Activated naive CD8-positive, alpha-beta T cell treated with anti-CD3 and anti-CD28 coated beads, Interleukin-2, amount 10 ng/mL, durations not matched to agents 7 days and 5 days (primary cell): ENCODE measurements around the gene FNDC5. TPM values are rescaled to one million over a fixed set of nuclear protein-coding genes. Genes with fewer than 3 reads are reported as not detected.

Experiments
- ATAC-seq: fragments of 150-1000 bp; cut with Tn5 transposase; one replicate; pipeline ENCODE4 v1.10.0; 2021; ENCODE audit warnings: low read depth, moderate library complexity
- POLR2A ChIA-PET: fragments of 350-600 bp; sonication (Branson Sonifier 250); formaldehyde crosslinking; loops from one replicate; lab custom pipeline; 2021; ENCODE audit warnings: antibody characterized with exemption; lab: Charles Lee
- DNase-seq: peaks from one replicate; pipeline ENCODE4 v3.0.0; 2021
- H3K27ac Mint-ChIP-seq: one replicate; pipeline ENCODE4 v1.8.0; 2022; ENCODE audit warnings: mild to moderate bottlenecking, mixed read lengths
- H3K27me3 Mint-ChIP-seq: one replicate; pipeline ENCODE4 v1.8.0; 2022; ENCODE audit warnings: mild to moderate bottlenecking, moderate library complexity, mixed read lengths
- H3K36me3 Mint-ChIP-seq: one replicate; pipeline ENCODE4 v1.8.0; 2021; ENCODE audit warnings: mild to moderate bottlenecking, mixed read lengths
- H3K4me1 Mint-ChIP-seq: one replicate; pipeline ENCODE4 v1.8.0; 2021; ENCODE audit warnings: mixed read lengths
- H3K4me3 Mint-ChIP-seq: one replicate; pipeline ENCODE4 v1.8.0; 2022; ENCODE audit warnings: mild to moderate bottlenecking, moderate library complexity, mixed read lengths
- H3K9me3 Mint-ChIP-seq: one replicate; pipeline ENCODE4 v1.8.0; 2021; ENCODE audit warnings: mixed read lengths
- total RNA-seq, 2 experiments: library from RNA; stranded (reverse); gene quantifications; one replicate each; pipeline ENCODE4 v1.2.3, GENCODE V29; 2021

FNDC5 gene
- total RNA-seq, 2 experiments from 2014 or later, result not detected

DNA sequence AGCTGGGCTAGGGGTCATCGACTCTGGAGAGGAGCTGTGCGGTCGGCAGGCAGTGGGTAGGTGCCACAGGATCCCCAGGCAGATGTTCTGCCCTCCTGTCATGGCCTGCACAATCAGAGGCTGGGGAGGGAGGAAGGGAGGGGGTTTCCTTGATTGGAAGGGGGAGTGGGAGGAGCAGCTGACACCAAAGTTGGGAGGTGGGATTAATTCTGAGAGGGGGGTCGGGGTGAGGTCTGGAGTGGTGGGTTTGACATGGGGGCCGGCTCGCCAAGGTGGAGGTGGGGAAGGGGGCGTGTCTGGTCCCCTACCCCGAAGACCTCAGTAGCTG, 14.9 kb upstream of the FNDC5 start:
- DNase-seq (no peak), ATAC-seq (no peak)
- no peak overlapping the region for H3K4me3 Mint-ChIP-seq
- POLR2A ChIA-PET, result no interaction called here
- H3K36me3 Mint-ChIP-seq, result no peaks in the 10 kb centered on the region
- peaks cover 68% of the 10 kb centered on the region for H3K27me3 Mint-ChIP-seq
- no peak overlapping the region for H3K27ac Mint-ChIP-seq
- no peaks in the 10 kb centered on the region for H3K4me1 Mint-ChIP-seq
- H3K9me3 Mint-ChIP-seq, result no peaks in the 10 kb centered on the region

DNA sequence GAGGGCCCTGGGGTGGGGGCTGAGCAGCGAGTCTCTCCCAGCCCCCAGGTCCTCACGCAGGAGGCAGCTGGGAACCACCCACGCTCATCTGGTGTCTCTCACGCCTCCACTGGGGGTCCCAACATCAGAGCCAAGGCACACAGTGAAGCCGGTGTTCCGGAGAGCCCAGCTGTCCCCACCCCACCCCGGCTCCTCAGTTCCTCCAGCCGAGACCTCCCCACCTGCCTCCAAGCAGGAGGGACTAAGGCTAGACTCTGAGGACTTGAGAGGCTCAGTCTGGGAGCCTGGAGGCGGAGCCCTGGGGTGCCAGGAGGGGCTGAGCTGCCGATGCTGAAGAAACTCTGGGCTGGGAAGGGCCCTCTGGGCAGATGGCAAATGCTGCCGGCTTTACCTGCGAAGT, 14.0 kb upstream of the FNDC5 start:
- ATAC-seq (no peak), DNase-seq (no peak)
- Mint-ChIP-seq H3K9me3 (no peaks in the 10 kb centered on the region), H3K4me3 (no peak overlapping the region), H3K27ac (no peak overlapping the region), H3K27me3 (peaks cover 65% of the 10 kb centered on the region), H3K4me1 (no peaks in the 10 kb centered on the region), H3K36me3 (no peaks in the 10 kb centered on the region)
- POLR2A ChIA-PET, result no interaction called here

GRCh38 chr1:32884032-32884372, 13.3 kb upstream of the FNDC5 start:
- ATAC-seq, result no peak
- no peak overlapping the region for H3K4me3 Mint-ChIP-seq
- POLR2A ChIA-PET, result no interaction called here
- H3K27me3 Mint-ChIP-seq, result peaks cover 59% of the 10 kb centered on the region
- H3K27ac Mint-ChIP-seq, result no peak overlapping the region
- H3K4me1 Mint-ChIP-seq, result no peaks in the 10 kb centered on the region
- H3K36me3 Mint-ChIP-seq, result no peaks in the 10 kb centered on the region
- H3K9me3 Mint-ChIP-seq, result no peaks in the 10 kb centered on the region
- DNase-seq, result no peak

- ATAC-seq (no peak), DNase-seq (no peak)
- H3K36me3 Mint-ChIP-seq, result no peaks in the 10 kb centered on the region
- H3K27me3 Mint-ChIP-seq, result peaks cover 58% of the 10 kb centered on the region
- no peak overlapping the region for H3K27ac Mint-ChIP-seq
- H3K4me1 Mint-ChIP-seq, result no peaks in the 10 kb centered on the region
- POLR2A ChIA-PET, result no interaction called here
- H3K4me3 Mint-ChIP-seq, result no peak overlapping the region
- H3K9me3 Mint-ChIP-seq, result no peaks in the 10 kb centered on the region
Measured at GRCh38 chr1:32883338-32884031, 12.8 kb upstream of the FNDC5 start.

DNA sequence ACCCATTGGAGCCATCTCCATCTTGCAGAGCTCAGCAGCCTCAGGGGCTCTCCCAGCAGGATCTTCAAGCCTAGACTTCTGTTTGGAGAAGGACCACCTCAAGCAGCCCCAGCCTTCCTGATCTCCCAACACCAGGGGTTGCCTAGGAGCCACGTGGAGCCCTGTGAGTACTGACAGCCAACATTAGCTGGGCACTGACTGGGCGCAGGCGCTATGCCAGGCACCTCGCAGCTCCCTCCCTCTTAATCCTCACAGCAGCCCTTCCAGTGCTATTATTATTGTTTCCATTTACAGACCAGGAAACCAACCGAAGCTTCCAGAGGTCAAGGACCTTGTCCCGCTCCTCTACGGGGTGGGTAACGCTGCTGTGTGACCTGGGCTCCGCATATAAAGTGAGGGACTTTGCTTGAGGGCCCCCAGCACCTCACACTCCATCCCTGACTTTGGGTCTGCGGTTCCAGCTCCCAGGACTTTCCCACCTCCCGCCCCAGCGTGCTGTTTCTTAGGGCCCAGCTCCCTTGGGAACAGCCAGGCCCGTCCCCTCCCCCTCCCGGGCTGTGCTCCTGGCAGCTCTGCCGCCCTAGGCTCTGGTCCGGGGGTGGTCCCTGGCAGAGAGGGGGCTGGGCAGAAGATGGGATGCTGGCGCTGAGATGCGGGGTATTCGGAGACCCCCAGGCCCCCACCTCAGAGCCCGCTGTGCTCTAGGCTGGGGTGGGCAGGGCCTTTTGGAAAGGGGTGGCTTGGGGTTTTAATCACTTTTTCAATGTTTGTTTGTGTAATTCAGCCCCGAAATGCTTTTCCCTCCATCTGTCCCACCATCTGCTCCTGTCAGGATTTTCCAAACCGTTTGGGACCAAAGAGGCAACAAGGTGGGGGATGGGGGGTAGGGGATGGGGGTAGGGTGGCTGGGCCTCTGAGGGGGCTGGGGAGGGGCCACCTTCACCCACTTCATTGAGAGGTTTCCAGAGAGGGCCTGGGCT, 11.4 kb upstream of the FNDC5 start:
- Mint-ChIP-seq H3K4me3 (no peak overlapping the region), H3K27me3 (peaks cover 52% of the 10 kb centered on the region), H3K4me1 (no peaks in the 10 kb centered on the region), H3K36me3 (no peaks in the 10 kb centered on the region), H3K9me3 (no peaks in the 10 kb centered on the region), H3K27ac (no peak overlapping the region)
- POLR2A ChIA-PET, result no interaction called here
- ATAC-seq, result no peak
- no peak for DNase-seq

DNA sequence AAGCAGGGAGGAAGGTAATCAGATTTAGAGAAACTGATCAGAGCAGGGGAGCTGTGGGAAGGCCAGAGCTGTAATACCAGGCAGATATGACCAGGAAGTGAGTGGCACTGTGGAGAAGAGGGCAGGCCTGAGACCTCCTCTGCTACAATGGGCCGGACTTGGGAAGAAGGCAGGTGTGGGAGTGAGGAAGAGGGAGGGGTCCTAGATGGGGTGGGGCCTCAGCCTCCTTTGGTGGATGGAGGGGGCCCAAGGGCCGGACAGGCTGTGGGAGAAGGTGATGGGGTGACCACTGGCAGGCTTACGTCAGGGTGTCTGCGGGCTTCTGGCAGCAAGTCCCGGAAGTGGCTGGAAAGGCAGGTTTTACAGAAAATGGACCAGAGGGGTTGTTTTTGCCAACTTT, 10.6 kb upstream of the FNDC5 start:
- ATAC-seq (no peak), DNase-seq (no peak)
- Mint-ChIP-seq H3K27me3 (peaks cover 47% of the 10 kb centered on the region), H3K4me1 (no peaks in the 10 kb centered on the region), H3K36me3 (no peaks in the 10 kb centered on the region), H3K4me3 (no peak overlapping the region), H3K27ac (no peak overlapping the region), H3K9me3 (no peaks in the 10 kb centered on the region)
- POLR2A ChIA-PET, result no interaction called here

GRCh38 chr1:32878637-32879041, 7.9 kb upstream of the FNDC5 start:
- ATAC-seq (no peak), DNase-seq (peak; percentile 11)
- no peaks in the 10 kb centered on the region for H3K36me3 Mint-ChIP-seq
- no peak overlapping the region for H3K27ac Mint-ChIP-seq
- no peaks in the 10 kb centered on the region for H3K9me3 Mint-ChIP-seq
- POLR2A ChIA-PET, result no interaction called here
- no peak overlapping the region for H3K4me3 Mint-ChIP-seq
- peaks cover 45% of the 10 kb centered on the region for H3K27me3 Mint-ChIP-seq
- H3K4me1 Mint-ChIP-seq, result no peaks in the 10 kb centered on the region

DNA sequence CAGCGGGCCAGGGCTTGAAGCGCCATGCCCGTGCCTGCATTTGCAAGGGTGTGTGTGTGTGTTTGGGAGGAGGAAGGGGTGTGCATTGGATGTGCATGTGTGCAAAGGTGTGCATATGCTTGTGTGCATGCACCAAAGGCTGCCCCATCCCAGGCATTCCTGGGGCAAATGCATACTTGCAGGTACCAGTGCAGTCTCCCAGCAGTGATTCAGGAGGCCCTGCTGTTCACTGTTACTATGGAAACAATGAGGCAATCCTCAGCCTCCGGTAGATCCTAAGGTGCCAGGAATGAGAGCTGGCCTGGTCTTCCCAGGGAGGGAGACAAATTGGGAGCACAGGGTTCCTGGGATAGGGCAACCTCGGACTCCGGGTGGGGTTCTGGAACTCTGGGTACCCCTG, 7.5 kb upstream of the FNDC5 start:
- ATAC-seq (no peak), DNase-seq (peak; percentile 27)
- Mint-ChIP-seq H3K36me3 (no peaks in the 10 kb centered on the region), H3K4me1 (no peaks in the 10 kb centered on the region), H3K4me3 (no peak overlapping the region), H3K27me3 (peaks cover 40% of the 10 kb centered on the region), H3K27ac (no peak overlapping the region), H3K9me3 (no peaks in the 10 kb centered on the region)
- POLR2A ChIA-PET, result no interaction called here

DNA sequence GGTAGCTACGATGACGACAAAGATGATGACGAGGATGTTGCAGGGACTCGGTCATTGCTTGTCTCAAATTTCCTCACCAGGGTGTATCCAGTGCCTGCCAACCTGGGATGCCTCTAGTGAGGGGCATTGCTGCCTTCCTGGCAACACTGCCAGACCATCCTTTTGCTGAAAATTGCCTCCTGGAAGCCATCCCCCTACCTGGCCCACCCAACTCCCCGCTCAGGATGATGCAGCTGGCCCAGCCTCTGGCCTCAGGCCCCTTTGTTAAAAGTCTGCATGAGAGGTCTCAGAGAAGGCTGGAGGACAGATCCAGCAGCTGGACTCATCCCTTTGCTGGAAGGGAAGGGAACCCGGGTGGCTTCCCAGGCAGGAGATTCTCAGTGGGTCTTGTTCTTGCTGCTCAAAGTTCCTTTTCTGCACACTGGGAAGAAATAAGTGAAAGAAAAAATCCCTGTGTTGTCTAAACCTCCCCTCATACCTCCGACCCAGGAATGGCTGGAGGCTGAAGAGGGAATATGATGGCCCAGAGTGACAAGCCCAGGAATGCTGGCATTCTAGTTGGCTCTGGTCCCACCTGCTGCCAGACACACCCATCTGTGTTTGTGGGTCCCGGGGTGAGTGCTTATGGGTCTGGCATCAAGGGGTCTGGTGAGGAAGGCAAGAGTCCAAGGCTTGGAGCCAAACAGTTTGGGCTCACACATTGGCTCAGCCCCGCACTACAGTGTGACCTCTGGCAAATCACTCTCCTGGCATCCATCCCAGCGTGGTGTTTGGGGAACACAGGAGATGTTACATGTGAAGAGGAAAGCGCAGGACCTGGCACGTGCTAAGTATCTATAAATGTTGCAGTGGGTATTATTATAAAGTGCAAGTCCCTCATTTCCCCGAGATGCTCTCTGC, 6.7 kb upstream of the FNDC5 start:
- peaks cover 41% of the 10 kb centered on the region for H3K27me3 Mint-ChIP-seq
- DNase-seq (peak; percentile 11), ATAC-seq (no peak)
- H3K27ac Mint-ChIP-seq, result no peak overlapping the region
- H3K9me3 Mint-ChIP-seq, result no peaks in the 10 kb centered on the region
- POLR2A ChIA-PET, result no interaction called here
- no peaks in the 10 kb centered on the region for H3K36me3 Mint-ChIP-seq
- H3K4me1 Mint-ChIP-seq, result peaks cover 2% of the 10 kb centered on the region
- H3K4me3 Mint-ChIP-seq, result no peak overlapping the region

DNA sequence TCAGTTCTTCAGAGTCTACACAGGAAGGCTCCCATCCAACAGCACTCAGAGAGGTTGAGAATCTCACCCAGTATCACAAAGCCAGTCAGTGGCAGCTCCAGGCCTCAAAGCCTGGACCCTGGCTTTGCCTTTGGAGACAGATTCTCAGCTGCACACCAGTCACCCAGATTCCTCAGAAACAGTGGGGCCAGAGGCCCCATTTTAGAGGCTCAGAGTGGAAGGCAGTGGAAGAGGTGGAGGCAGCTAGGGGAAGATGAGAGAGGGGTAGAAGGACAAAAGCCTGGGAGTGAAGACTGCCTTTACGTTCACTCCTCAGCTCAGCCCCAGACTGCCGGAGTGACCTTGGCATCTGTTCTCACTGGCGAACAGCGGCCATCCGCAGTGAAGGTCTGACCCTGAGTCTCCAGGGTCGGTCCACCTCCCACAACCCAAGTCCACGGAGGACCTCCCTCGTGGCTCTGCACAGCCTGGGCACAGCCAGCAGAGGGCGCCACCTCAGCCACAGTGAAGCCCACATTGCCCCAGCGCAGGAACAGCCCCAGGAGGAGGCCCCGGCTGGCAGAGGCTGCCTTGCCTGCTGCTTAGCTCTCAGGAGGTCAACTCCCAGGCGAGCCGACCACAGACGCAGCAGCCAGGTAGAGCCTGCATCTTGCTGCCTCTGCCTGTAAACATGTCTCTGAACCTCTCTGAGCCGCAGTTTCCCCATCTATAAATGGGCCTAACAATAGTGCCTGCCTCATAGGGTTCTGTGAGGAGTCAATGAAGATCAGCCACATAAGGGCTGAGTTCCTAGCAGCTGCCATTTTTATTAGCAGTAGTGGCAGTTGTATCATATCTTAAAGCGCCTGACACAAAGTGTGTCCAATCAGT, 5.9 kb upstream of the FNDC5 start:
- POLR2A ChIA-PET, result interaction anchor here (0.6 kb wide), 1 partner anchor 399 kb away, joined by 3 read pairs; no protein-coding TSS in a partner anchor
- Mint-ChIP-seq H3K4me1 (peaks cover 2% of the 10 kb centered on the region), H3K9me3 (no peaks in the 10 kb centered on the region)

DNA sequence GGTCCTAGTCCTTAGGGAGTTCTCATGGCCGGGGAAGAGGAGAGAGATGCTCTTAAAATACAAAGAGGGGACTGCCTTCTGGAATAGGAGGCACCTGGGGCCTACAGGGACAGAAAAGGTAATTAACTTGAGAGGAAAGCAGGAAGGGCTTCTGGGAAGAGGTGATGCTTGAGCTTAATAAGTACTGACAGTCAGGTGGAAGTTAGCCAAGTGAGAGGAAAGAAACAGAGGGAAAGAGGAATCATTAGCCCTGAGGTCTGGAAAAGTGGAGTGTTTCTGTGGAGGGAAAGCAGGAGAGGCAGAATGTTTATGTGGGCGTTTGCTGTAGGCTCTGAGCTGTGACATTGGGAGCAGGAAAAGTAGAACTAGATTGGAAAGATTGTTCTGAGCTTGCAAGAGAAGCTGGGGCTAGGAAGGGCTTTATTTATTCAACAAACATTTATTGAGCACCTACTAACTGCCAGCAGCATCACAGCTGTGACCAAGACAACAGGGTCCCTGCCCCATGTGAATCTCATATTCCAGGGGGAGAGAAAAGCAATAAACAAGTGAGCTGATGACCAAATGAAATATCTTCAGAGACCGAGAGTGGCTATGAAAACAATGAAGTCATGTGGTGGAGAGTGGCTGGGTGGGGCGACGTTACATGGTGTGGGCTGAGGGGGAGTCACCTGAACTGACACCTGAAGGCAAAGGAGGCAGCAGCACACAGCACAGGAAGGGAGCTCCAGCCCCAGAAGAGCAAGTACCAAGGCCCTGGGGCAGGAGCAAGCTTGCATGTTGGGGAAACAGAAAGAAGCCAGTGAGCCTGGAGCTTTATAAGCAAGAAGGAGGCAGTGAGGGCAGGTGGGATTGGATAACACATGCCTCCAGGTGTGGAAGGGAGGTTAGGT, 4.4 kb upstream of the FNDC5 start:
- H3K4me3 Mint-ChIP-seq, result no peak overlapping the region
- no peaks in the 10 kb centered on the region for H3K9me3 Mint-ChIP-seq
- POLR2A ChIA-PET, result no interaction called here
- no peak overlapping the region for H3K27ac Mint-ChIP-seq
- H3K36me3 Mint-ChIP-seq, result no peaks in the 10 kb centered on the region
- no peak for ATAC-seq
- DNase-seq, result no peak
- H3K4me1 Mint-ChIP-seq, result peaks cover 3% of the 10 kb centered on the region
- peaks cover 46% of the 10 kb centered on the region for H3K27me3 Mint-ChIP-seq

More for the DNA sequence above, 5.9 kb upstream of the FNDC5 start:
- peak; percentile 74 for DNase-seq
- H3K36me3 Mint-ChIP-seq, result no peaks in the 10 kb centered on the region
- H3K27ac Mint-ChIP-seq, result no peak overlapping the region
- H3K27me3 Mint-ChIP-seq, result peaks cover 49% of the 10 kb centered on the region
- no peak overlapping the region for H3K4me3 Mint-ChIP-seq
- ATAC-seq, result peak; percentile 82

- H3K27ac Mint-ChIP-seq, result no peak overlapping the region
- no peak for DNase-seq
- ATAC-seq, result no peak
- H3K4me3 Mint-ChIP-seq, result no peak overlapping the region
- POLR2A ChIA-PET, result no interaction called here
- peaks cover 6% of the 10 kb centered on the region for H3K4me1 Mint-ChIP-seq
- peaks cover 3% of the 10 kb centered on the region for H3K36me3 Mint-ChIP-seq
- H3K27me3 Mint-ChIP-seq, result peaks cover 56% of the 10 kb centered on the region
- no peaks in the 10 kb centered on the region for H3K9me3 Mint-ChIP-seq
Measured at GRCh38 chr1:32873484-32873883, 2.8 kb upstream of the FNDC5 start.
